K562 (cell line): ENCODE data around the gene DEF6. TPM values are rescaled to one million over a fixed set of nuclear protein-coding genes. Genes with fewer than 3 reads are reported as not detected.

Experiments
- ATAC-seq: fragments of 200-7000 bp; cut with Tn5 transposase; 3 replicates; pipeline ENCODE4 v1.9.1; 2020; ENCODE audit warnings: moderate library complexity
- BruUV-seq: library from RNA; stranded (reverse); fragments of 400-500 nt; replicated peaks from 2 replicates; lab custom pipeline; 2021; lab: Mats Ljungman, UMichigan
- CTCF ChIA-PET: fragments of 300-600 bp; formaldehyde crosslinking; extraction: SDS; loops from one replicate; lab custom pipeline; 2021; ENCODE audit warnings: low intra/inter-chr PET ratio; lab: Yijun Ruan, JAX
- POLR2A ChIA-PET: fragments of 300-600, 350-650 bp; sonication (Branson Sonifier 250); formaldehyde crosslinking; extraction: SDS; loops from one replicate; lab custom pipeline; 2021; ENCODE audit warnings: antibody characterized with exemption, inconsistent platforms; lab: Yijun Ruan, JAX
- DNase-seq, 4 experiments: peaks; one replicate each; pipeline versions ENCODE4 v3.0.0 to v3.0.0-alpha.2; 2011 to 2018; ENCODE audit warnings: low spot score in 3 of 4, mixed read lengths in 3 of 4; ENCODE audit errors: extremely low read depth in 1 of 4
- FAIRE-seq: peaks from 2 replicates; lab custom pipeline; 2011; peaks lifted over from hg19 to GRCh38; lab: Jason Lieb, UNC
- H2AFZ ChIP-seq: 2 replicates; pipeline ENCODE4 v1.6.0; 2011; ENCODE audit warnings: low read depth, low read length, control low read depth, inconsistent platforms
- H3K27ac ChIP-seq: fragments of 200-600 bp; 3 replicates; pipeline ENCODE4 v1.8.0; 2011; ENCODE audit warnings: low read depth, mild to moderate bottlenecking, control low read depth, inconsistent platforms, low read length, moderate library complexity, mixed read lengths; ENCODE audit errors: extremely low read depth
- H3K27me3 ChIP-seq, 2 experiments: fragments of 300-600 bp in 1 of 2; 2 replicates in 1 of 2; 3 replicates in 1 of 2; pipeline versions ENCODE4 v1.6.0 to v1.8.0; 2011; ENCODE audit warnings: inconsistent platforms in 2 of 2, low read length in 2 of 2, mild to moderate bottlenecking in 1 of 2, mixed read lengths in 1 of 2, moderate library complexity in 1 of 2; ENCODE audit not compliant: control insufficient read depth in 2 of 2, insufficient read depth in 2 of 2
- H3K36me3 ChIP-seq: fragments of 300-600 bp; 3 replicates; pipeline ENCODE4 v1.8.0; 2011; ENCODE audit warnings: mild to moderate bottlenecking, low read length, inconsistent platforms; ENCODE audit not compliant: control insufficient read depth, insufficient read depth
- H3K4me1 ChIP-seq, 2 experiments: fragments of 200-600 bp in 1 of 2; replicated peaks in 1 of 2; 2 replicates in 1 of 2; 3 replicates in 1 of 2; pipeline versions ENCODE4 v1.5.1 to v1.8.0; 2011; ENCODE audit warnings: inconsistent platforms in 2 of 2, low read length in 2 of 2, mild to moderate bottlenecking in 1 of 2, mixed read lengths in 1 of 2, moderate library complexity in 1 of 2; ENCODE audit not compliant: control insufficient read depth in 2 of 2, insufficient read depth in 2 of 2
- H3K4me2 ChIP-seq: 2 replicates; pipeline ENCODE4 v1.6.1; 2011; ENCODE audit warnings: low read length, control low read depth, inconsistent platforms, mixed read lengths; ENCODE audit not compliant: insufficient read depth
- H3K4me3 ChIP-seq: fragments of 200-600 bp; sonication (generic), shearing (Covaris generic); 2 replicates; pipeline ENCODE4 v1.5.1; 2016; ENCODE audit warnings: control low read depth, inconsistent platforms
- H3K79me2 ChIP-seq: fragments of 200-600 bp; 3 replicates; pipeline ENCODE4 v1.8.0; 2011; ENCODE audit warnings: low read length, inconsistent platforms; ENCODE audit not compliant: control insufficient read depth, insufficient read depth
- H3K9ac ChIP-seq, 2 experiments: 2 replicates each; pipeline versions ENCODE4 v1.6.0 to v1.6.1; 2011; ENCODE audit warnings: low read depth in 2 of 2, low read length in 2 of 2, control low read depth in 1 of 2, inconsistent platforms in 1 of 2, mild to moderate bottlenecking in 1 of 2, mixed read lengths in 1 of 2; ENCODE audit not compliant: insufficient read depth in 1 of 2
- H3K9me1 ChIP-seq: one replicate; pipeline ENCODE4 v1.6.0; 2011; ENCODE audit warnings: inconsistent platforms, mild to moderate bottlenecking, low read length, moderate library complexity; ENCODE audit not compliant: control insufficient read depth, insufficient read depth
- H3K9me3 ChIP-seq: replicated peaks from 2 replicates; pipeline ENCODE4 v1.5.1; 2011; ENCODE audit warnings: low read depth, low read length, inconsistent platforms; ENCODE audit not compliant: control insufficient read depth, insufficient read depth
- H4K20me1 ChIP-seq: replicated peaks from 2 replicates; pipeline ENCODE4 v1.6.1; 2011; ENCODE audit warnings: low read length, inconsistent platforms, mixed read lengths; ENCODE audit not compliant: control insufficient read depth, insufficient read depth
- CCAR2 ChIP-seq: fragments of 200-400 bp; formaldehyde crosslinking; IDR thresholded peaks from 2 replicates; pipeline ENCODE4 v1.6.1; 2017; ENCODE audit warnings: mild to moderate bottlenecking, low read depth, low read length
- CEBPZ ChIP-seq: fragments of 150-350 bp; IDR thresholded peaks from 2 replicates; pipeline ENCODE4 v1.6.1; 2014; ENCODE audit warnings: low read depth, mild to moderate bottlenecking, low read length, borderline replicate concordance
- KLF16 ChIP-seq: IDR thresholded peaks from 2 replicates; pipeline ENCODE4 v1.6.1; 2016; ENCODE audit warnings: antibody characterized with exemption
- MEIS2 ChIP-seq: fragments of 450-650 bp; IDR thresholded peaks from 2 replicates; pipeline ENCODE4 v1.6.1; 2014; ENCODE audit warnings: mild to moderate bottlenecking; ENCODE audit not compliant: partially characterized antibody
- PHF20 ChIP-seq: fragments of 450-650 bp; IDR thresholded peaks from 2 replicates; pipeline ENCODE4 v1.6.1; 2018; ENCODE audit not compliant: partially characterized antibody
- RNF219 ChIP-seq: fragments of 250-450 bp; sonication (Bioruptor Pico); IDR thresholded peaks from 2 replicates; pipeline ENCODE4 v1.5.0; 2022; ENCODE audit warnings: mild to moderate bottlenecking
- SNRNP70 ChIP-seq: fragments of 200-400 bp; formaldehyde crosslinking; optimal IDR thresholded peaks from 2 replicates; pipeline ENCODE3; 2017; ENCODE audit warnings: low read depth, low read length
- THAP7 ChIP-seq: fragments of 250-450 bp; sonication (Bioruptor Pico); IDR thresholded peaks from 2 replicates; pipeline ENCODE4 v1.5.0; 2021
- ZNF24 ChIP-seq: fragments of 450-650 bp; IDR thresholded peaks from 2 replicates; pipeline ENCODE4 v1.6.1; 2016
- ZNF263 ChIP-seq: sonication (generic); formaldehyde crosslinking; IDR thresholded peaks from 2 replicates; pipeline ENCODE4 v1.8.0; 2022; ENCODE audit warnings: mild to moderate bottlenecking, missing genetic modification reagents, borderline replicate concordance
- ZNF324 ChIP-seq: fragments of 250-450 bp; sonication (Bioruptor Pico); IDR thresholded peaks from 2 replicates; pipeline ENCODE4 v1.4.0; 2020; ENCODE audit warnings: mild to moderate bottlenecking
- ZNF384 ChIP-seq: IDR thresholded peaks from 2 replicates; pipeline ENCODE4 v1.6.1; 2012; ENCODE audit warnings: low read depth, low read length, improper control_type of control experiment
- WGBS: fragments of 100-300 bp; shearing (Covaris generic); methylation state at CpG from one replicate; pipeline ENCODE4 v1.1.6; 2016; ENCODE audit warnings: low coverage, mixed read lengths; ENCODE audit not compliant: insufficient coverage; ENCODE audit errors: missing lambda C conversion rate; 5-methylcytosine and 5-hydroxymethylcytosine counted together
- in situ Hi-C: fragments of 300-500 bp; cut with MboI; formaldehyde crosslinking; loops from 4 replicates; pipeline ENCODE4 v1.15.0; 2018; ENCODE audit warnings: inconsistent platforms, mixed read lengths
- intact Hi-C: fragments of 100-400 bp; cut with micrococcal nuclease; formaldehyde crosslinking; loops from 2 replicates; pipeline ENCODE4 v1.14.2; 2022
- polyA plus RNA-seq, 8 experiments: library from polyadenylated mRNA; depleted of rRNA in 4 of 8; stranded (reverse) in 5 of 8; unstranded in 3 of 8; fragments of >200 nt; fragmentation: Nextera tagmentation in 2 of 8; fragmentation: Illumina TruSeq in 1 of 8; extraction: Ambion mirVana in 2 of 8; extraction: Trizol in 1 of 8; gene quantifications; 2 replicates each; pipeline versions ENCODE4 v1.2.1 to v1.2.3, GENCODE V29; 2011 to 2014; ENCODE audit warnings: inconsistent platforms in 1 of 8, missing spikeins in 1 of 8
- total RNA-seq, 7 experiments: library from RNA; depleted of rRNA in 6 of 7; stranded (reverse); fragments of >200 nt in 6 of 7; fragmentation: Illumina TruSeq in 2 of 7; extraction: Trizol in 2 of 7; gene quantifications; 2 replicates each; pipeline versions ENCODE4 v1.2.1 to v1.2.3, GENCODE V29; 2011 to 2021; ENCODE audit warnings: low replicate concordance in 1 of 7

The DEF6 gene
- total and polyA plus RNA-seq, 9 of the 15 experiments (the other 6 are each of a cell fraction or from before 2014, with no cell fraction given) = 1.3 to 44.6 (median 22.7) TPM

- in situ Hi-C loops (loop anchor here (5.0 kb wide), 1 partner anchor 126 kb away; the partner anchor contains the start of gene RPL10A), intact Hi-C loops (no loop called here)
- Histone ChIP-seq H3K4me1 (peaks cover 25 to 26% of the 10 kb centered on the region in 2 experiments; a peak in 4 of 5 replicates), H3K36me3 (peaks cover 3% of the 10 kb centered on the region; the same call in 1 of the 3 replicates), H3K9me1 (peaks cover 5% of the 10 kb centered on the region), H2AFZ (no peak overlapping the region; the same call in 1 of the 2 replicates), H3K4me2 (no peak overlapping the region), H4K20me1 (peaks cover 38% of the 10 kb centered on the region), H3K9me3 (no peaks in the 10 kb centered on the region), H3K4me3 (no peak overlapping the region), H3K27me3 (peaks cover 0 to 6% of the 10 kb centered on the region in 2 experiments; a peak in 2 of 5 replicates), H3K27ac (no peak overlapping the region), H3K79me2 (peaks cover 36% of the 10 kb centered on the region), H3K9ac (no peak overlapping the region)
- DNase-seq (peak; percentile 57 to 73 (median 68)), FAIRE-seq (peak; percentile 29), ATAC-seq (peak; percentile 62)
- CTCF ChIA-PET = interaction anchor here (0.6 to 2.7 kb wide), 5 partner anchors 43 to 154 kb away, joined by 3 to 26 read pairs (median 16); partner anchors contain the start of gene RPL10A
- WGBS = 14% methylated on average over 13 of the region's 13 CpGs
- no TSS peak for BruUV-seq
- POLR2A ChIA-PET = interaction anchor here (0.8 to 3.5 kb wide), 9 partner anchors 12 to 248 kb away, joined by 3 to 29 read pairs (median 4); no protein-coding TSS in a partner anchor
- TF ChIP-seq ZNF384 (peak; percentile 92), ZNF324 (CRISPR knock-in tag) (no peak), MEIS2 (peak; percentile 49), THAP7 (no peak), RNF219 (CRISPR knock-in tag) (no peak), CCAR2 (no peak), PHF20 (no peak), KLF16 (no peak), SNRNP70 (no peak), CEBPZ (no peak), ZNF263 (no peak), ZNF24 (no peak)
Observed at GRCh38 chr6:35341557-35341956, 43.9 kb downstream of the DEF6 start.
